Smooth muscle cell (in vitro differentiated cells): Measurements from ENCODE around the gene PKP4. TPM values are rescaled to one million over a fixed set of nuclear protein-coding genes. Genes with fewer than 3 reads are reported as not detected.

Experiments
- DNase-seq: peaks from one replicate; lab custom pipeline; 2025; ENCODE audit not compliant: unreplicated experiment; lab: John Stamatoyannopoulos, UW
- H2AFZ ChIP-seq: fragments of 200-600 bp; sonication (generic); 2 replicates; pipeline ENCODE4 v1.6.0; 2016; ENCODE audit warnings: antibody characterized with exemption, low read depth, mild to moderate bottlenecking
- H3F3A ChIP-seq: fragments of 200-600 bp; sonication (generic); 2 replicates; pipeline ENCODE4 v1.6.0; 2017; ENCODE audit warnings: antibody characterized with exemption, low read depth
- H3K27ac ChIP-seq: fragments of 200-600 bp; sonication (generic); 2 replicates; pipeline ENCODE4 v1.5.1; 2016; ENCODE audit warnings: low read depth, mild to moderate bottlenecking
- H3K27me3 ChIP-seq: fragments of 200-600 bp; sonication (generic); 2 replicates; pipeline ENCODE4 v1.6.1; 2016; ENCODE audit warnings: low read depth, mild to moderate bottlenecking
- H3K36me3 ChIP-seq: fragments of 200-600 bp; sonication (generic); 2 replicates; pipeline ENCODE4 v1.5.1; 2016; ENCODE audit warnings: low read depth
- H3K4me1 ChIP-seq: fragments of 200-600 bp; sonication (generic); 2 replicates; pipeline ENCODE4 v1.5.1; 2016; ENCODE audit warnings: low read depth
- H3K4me2 ChIP-seq: fragments of 200-600 bp; sonication (generic); 2 replicates; pipeline ENCODE4 v1.6.0; 2016; ENCODE audit warnings: mild to moderate bottlenecking
- H3K4me3 ChIP-seq: fragments of 200-600 bp; sonication (generic); 2 replicates; pipeline ENCODE4 v1.5.1; 2016; ENCODE audit warnings: mild to moderate bottlenecking
- H3K79me2 ChIP-seq: fragments of 200-600 bp; sonication (generic); 2 replicates; pipeline ENCODE4 v1.6.0; 2016; ENCODE audit warnings: low read depth, mild to moderate bottlenecking
- H3K9ac ChIP-seq: fragments of 200-600 bp; sonication (generic); 2 replicates; pipeline ENCODE4 v1.6.0; 2016; ENCODE audit warnings: low read depth
- H3K9me3 ChIP-seq: fragments of 200-600 bp; sonication (generic); replicated peaks from 2 replicates; pipeline ENCODE4 v1.5.1; 2016; ENCODE audit warnings: low read depth
- H4K20me1 ChIP-seq: fragments of 200-600 bp; sonication (generic); 2 replicates; pipeline ENCODE4 v1.6.0; 2016; ENCODE audit warnings: low read depth
- WGBS: methylation state at CpG from one replicate; pipeline ENCODE4 v1.1.7; 2016; ENCODE audit warnings: low lambda C conversion rate; 5-methylcytosine and 5-hydroxymethylcytosine counted together
- polyA plus RNA-seq: library from polyadenylated mRNA; unstranded; fragments of >200 nt; fragmentation: Nextera tagmentation; extraction: Ambion mirVana; gene quantifications from 2 replicates; pipeline ENCODE4 v1.2.1, GENCODE V29; 2016
- total RNA-seq: library from RNA; depleted of rRNA; stranded (reverse); fragments of >200 nt; gene quantifications from 2 replicates; pipeline ENCODE4 v1.2.3, GENCODE V29; 2014
- TF ChIP-seq, protein P1 (sequence below): fragments of 200-600 bp; sonication (generic); IDR thresholded peaks from 2 replicates; pipeline ENCODE4 v1.5.1; 2017; ENCODE audit warnings: borderline replicate concordance, mild to moderate bottlenecking, antibody characterized with exemption; ENCODE audit not compliant: insufficient read depth, poor library complexity, severe bottlenecking

Gene PKP4
- total and polyA plus RNA-seq, 2 experiments from 2014 or later = 2.4 to 14.0 TPM

DNA sequence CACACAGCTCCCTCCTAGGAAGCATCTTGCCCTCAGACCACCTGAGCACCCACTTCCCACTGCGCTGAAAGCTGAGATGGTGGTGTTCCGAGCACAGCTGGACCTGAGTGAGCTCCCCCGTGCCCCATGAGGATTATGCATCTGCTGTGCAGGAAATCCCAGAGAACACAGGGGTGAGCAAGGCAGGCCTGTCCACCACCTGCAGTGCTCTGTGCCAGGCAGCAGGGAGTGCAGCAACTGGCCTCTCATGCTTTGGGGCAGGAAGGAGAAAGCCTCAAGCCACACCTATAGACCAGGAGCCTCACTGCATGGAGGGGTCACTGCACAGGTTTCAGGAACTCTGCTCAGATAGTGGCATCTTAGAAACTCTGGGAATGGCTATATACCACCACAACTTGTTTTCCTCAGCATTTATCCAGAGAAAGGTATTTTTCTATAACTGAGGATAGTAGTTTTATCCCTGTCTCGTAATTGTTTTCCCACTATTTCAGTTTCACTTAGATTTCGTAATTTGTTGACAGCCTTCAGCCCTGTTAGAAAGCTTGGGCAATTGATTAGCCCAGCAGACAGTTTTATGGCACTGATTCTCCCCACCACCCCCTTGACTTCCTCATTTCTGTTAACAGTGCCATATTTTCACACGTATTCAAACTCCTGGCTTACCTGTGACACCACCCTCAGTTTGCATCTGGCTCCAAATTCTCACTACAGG, 194.1 kb downstream of the PKP4 start:
- TF ChIP-seq, protein P1, sequence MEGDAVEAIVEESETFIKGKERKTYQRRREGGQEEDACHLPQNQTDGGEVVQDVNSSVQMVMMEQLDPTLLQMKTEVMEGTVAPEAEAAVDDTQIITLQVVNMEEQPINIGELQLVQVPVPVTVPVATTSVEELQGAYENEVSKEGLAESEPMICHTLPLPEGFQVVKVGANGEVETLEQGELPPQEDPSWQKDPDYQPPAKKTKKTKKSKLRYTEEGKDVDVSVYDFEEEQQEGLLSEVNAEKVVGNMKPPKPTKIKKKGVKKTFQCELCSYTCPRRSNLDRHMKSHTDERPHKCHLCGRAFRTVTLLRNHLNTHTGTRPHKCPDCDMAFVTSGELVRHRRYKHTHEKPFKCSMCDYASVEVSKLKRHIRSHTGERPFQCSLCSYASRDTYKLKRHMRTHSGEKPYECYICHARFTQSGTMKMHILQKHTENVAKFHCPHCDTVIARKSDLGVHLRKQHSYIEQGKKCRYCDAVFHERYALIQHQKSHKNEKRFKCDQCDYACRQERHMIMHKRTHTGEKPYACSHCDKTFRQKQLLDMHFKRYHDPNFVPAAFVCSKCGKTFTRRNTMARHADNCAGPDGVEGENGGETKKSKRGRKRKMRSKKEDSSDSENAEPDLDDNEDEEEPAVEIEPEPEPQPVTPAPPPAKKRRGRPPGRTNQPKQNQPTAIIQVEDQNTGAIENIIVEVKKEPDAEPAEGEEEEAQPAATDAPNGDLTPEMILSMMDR = no peak
- no peak for DNase-seq
- H3F3A ChIP-seq = no peaks in the 10 kb centered on the region
- no peaks in the 10 kb centered on the region for H3K36me3 ChIP-seq
- H3K4me3 ChIP-seq = no peak overlapping the region
- no peaks in the 10 kb centered on the region for H4K20me1 ChIP-seq
- no peak overlapping the region for H3K27ac ChIP-seq
- no peak overlapping the region for H2AFZ ChIP-seq
- H3K4me2 ChIP-seq = no peak overlapping the region
- no peaks in the 10 kb centered on the region for H3K9me3 ChIP-seq
- H3K4me1 ChIP-seq = no peaks in the 10 kb centered on the region
- no peak overlapping the region for H3K9ac ChIP-seq
- no peaks in the 10 kb centered on the region for H3K27me3 ChIP-seq
- WGBS = 97% methylated on average over 6 of the region's 6 CpGs
- H3K79me2 ChIP-seq = no peaks in the 10 kb centered on the region

DNA sequence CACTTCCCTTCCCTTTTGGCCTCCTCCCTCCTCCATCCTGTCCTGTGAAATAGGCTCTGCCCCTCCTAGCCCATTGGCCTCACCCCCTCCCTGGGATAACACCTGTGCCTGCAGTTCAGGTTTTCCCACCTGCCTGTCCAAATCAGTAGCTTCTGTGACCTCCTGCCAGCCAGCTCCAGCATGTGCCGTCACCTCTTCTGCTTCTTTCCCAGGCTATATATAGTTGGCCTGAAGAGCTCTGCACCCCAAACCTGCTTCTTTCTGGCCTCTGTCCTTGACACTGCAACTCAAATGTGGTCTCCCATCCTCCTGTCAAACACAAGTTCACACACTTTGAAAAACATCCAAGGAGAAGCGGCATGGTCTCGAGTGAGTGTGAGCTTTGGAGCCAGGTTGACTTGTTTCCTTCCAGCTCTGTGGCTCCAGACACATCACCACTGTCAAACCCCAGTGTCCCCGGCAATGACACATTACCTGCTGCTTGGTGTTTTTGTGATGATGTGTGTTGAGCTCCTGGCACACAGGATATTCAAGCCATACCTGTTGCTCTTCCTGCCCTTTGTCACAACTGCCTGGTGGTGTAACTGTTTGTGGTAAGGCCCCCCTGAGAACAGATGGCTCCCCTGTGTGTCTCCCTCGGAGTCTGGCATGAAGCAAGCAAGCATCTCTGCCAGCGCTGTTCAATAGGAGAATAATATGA, 194.8 kb downstream of the PKP4 start:
- Histone ChIP-seq H3K27ac (no peak overlapping the region), H2AFZ (no peak overlapping the region), H3K79me2 (no peaks in the 10 kb centered on the region), H3K36me3 (no peaks in the 10 kb centered on the region), H3F3A (no peaks in the 10 kb centered on the region), H3K4me3 (no peak overlapping the region), H3K27me3 (no peaks in the 10 kb centered on the region), H3K4me1 (no peaks in the 10 kb centered on the region), H4K20me1 (no peaks in the 10 kb centered on the region), H3K4me2 (no peak overlapping the region), H3K9ac (no peak overlapping the region), H3K9me3 (no peaks in the 10 kb centered on the region)
- WGBS = 94% methylated on average over 6 of the region's 6 CpGs
- no peak for DNase-seq
- TF ChIP-seq, protein P1 = no peak

DNA sequence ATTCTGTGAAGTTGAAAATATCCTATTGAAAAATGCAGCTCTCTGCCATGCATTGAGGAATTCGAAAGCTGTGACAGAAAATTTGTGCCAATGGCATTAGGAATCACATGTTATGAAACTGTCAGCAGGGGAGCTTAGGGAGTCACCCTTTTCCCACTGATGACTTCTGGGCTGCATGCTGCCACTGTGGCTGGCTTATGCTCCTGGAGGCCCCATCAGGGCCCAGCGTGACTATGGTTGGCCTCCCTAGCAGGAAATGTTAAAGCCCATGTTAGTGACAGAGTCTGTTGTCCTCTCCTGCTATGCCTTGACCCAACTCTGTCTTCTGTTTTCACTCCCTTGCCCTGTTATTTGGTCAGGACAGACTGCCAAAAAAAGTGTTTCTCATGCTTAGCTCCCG, 198.9 kb downstream of the PKP4 start:
- DNase-seq = no peak
- 72% methylated on average over 3 of the region's 3 CpGs for WGBS

More for the DNA sequence above, 198.9 kb downstream of the PKP4 start:
- no peaks in the 10 kb centered on the region for H3K9me3 ChIP-seq
- no peak overlapping the region for H3K27ac ChIP-seq
- H3K79me2 ChIP-seq = no peaks in the 10 kb centered on the region
- no peak overlapping the region for H3K4me2 ChIP-seq
- no peaks in the 10 kb centered on the region for H4K20me1 ChIP-seq
- no peaks in the 10 kb centered on the region for H3F3A ChIP-seq
- H3K36me3 ChIP-seq = no peaks in the 10 kb centered on the region
- TF ChIP-seq, protein P1 = no peak
- H2AFZ ChIP-seq = no peak overlapping the region
- no peak overlapping the region for H3K4me3 ChIP-seq
- H3K9ac ChIP-seq = no peak overlapping the region
- no peaks in the 10 kb centered on the region for H3K27me3 ChIP-seq
- no peaks in the 10 kb centered on the region for H3K4me1 ChIP-seq
